SK-N-SH (cell line): Measurements from ENCODE around the gene SMIM1. TPM values are rescaled to one million over a fixed set of nuclear protein-coding genes. Genes with fewer than 3 reads are reported as not detected.

Experiments used
- CTCF ChIA-PET: fragments of 300-600, 350-600 bp; formaldehyde crosslinking; extraction: SDS; loops from one replicate; lab custom pipeline; 2021; lab: Yijun Ruan, JAX
- POLR2A ChIA-PET: fragments of 350-600 bp; sonication (Branson Sonifier 250); formaldehyde crosslinking; extraction: SDS; loops from one replicate; lab custom pipeline; 2020; ENCODE audit warnings: antibody characterized with exemption, inconsistent platforms; lab: Yijun Ruan, JAX
- DNase-seq: peaks from one replicate; pipeline ENCODE4 v3.0.0; 2012
- H2AFZ ChIP-seq: fragments of 200-600 bp; sonication (generic); 2 replicates; pipeline ENCODE4 v1.8.1; 2016; ENCODE audit warnings: antibody characterized with exemption, mild to moderate bottlenecking, low read depth
- H3F3A ChIP-seq: fragments of 200-600 bp; sonication (generic); replicated peaks from 2 replicates; pipeline ENCODE3; 2016; ENCODE audit warnings: antibody characterized with exemption, mild to moderate bottlenecking; ENCODE audit not compliant: insufficient read depth
- H3K27ac ChIP-seq, 2 experiments: fragments of 200-500 bp in 1 of 2; fragments of 200-600 bp in 1 of 2; sonication (Bioruptor generic) in 1 of 2; sonication (generic), shearing (Covaris generic) in 1 of 2; 2 replicates each; pipeline versions ENCODE4 v1.5.1 to v1.6.1; 2014 to 2016; ENCODE audit warnings: low read depth in 2 of 2, inconsistent platforms in 1 of 2, low read length in 1 of 2, mild to moderate bottlenecking in 1 of 2, mixed read lengths in 1 of 2
- H3K27me3 ChIP-seq: fragments of 200-600 bp; sonication (generic), shearing (Covaris generic); 2 replicates; pipeline ENCODE4 v1.6.1; 2016; ENCODE audit warnings: mixed run types; ENCODE audit not compliant: insufficient read depth
- H3K36me3 ChIP-seq, 2 experiments: fragments of 200-500 bp in 1 of 2; fragments of 200-600 bp in 1 of 2; sonication (Bioruptor generic) in 1 of 2; sonication (generic) in 1 of 2; replicated peaks in 1 of 2; 2 replicates each; pipeline versions ENCODE3 to v1.5.1; 2014 to 2016; ENCODE audit warnings: low read length in 1 of 2, mild to moderate bottlenecking in 1 of 2; ENCODE audit not compliant: insufficient read depth in 2 of 2, control insufficient read depth in 1 of 2
- H3K4me1 ChIP-seq, 2 experiments: fragments of 200-500 bp in 1 of 2; fragments of 200-600 bp in 1 of 2; sonication (Bioruptor generic) in 1 of 2; sonication (generic), shearing (Covaris generic) in 1 of 2; 2 replicates each; pipeline versions ENCODE4 v1.5.1 to v1.6.1; 2014 to 2016; ENCODE audit warnings: low read depth in 1 of 2, low read length in 1 of 2, mixed run types in 1 of 2; ENCODE audit not compliant: insufficient read depth in 2 of 2, control insufficient read depth in 1 of 2
- H3K4me2 ChIP-seq: fragments of 200-600 bp; sonication (generic), shearing (Covaris generic); 2 replicates; pipeline ENCODE4 v1.6.1; 2017; ENCODE audit warnings: mixed run types
- H3K4me3 ChIP-seq, 2 experiments: fragments of 200-500 bp in 1 of 2; fragments of 200-600 bp in 1 of 2; sonication (Bioruptor generic) in 1 of 2; sonication (generic), shearing (Covaris generic) in 1 of 2; 2 replicates each; pipeline versions ENCODE4 v1.5.1 to v1.8.1; 2014 to 2016; ENCODE audit warnings: low read depth in 2 of 2, inconsistent platforms in 1 of 2, low read length in 1 of 2, mild to moderate bottlenecking in 1 of 2, mixed read lengths in 1 of 2, moderate library complexity in 1 of 2
- H3K79me2 ChIP-seq: fragments of 200-600 bp; sonication (generic); 2 replicates; pipeline ENCODE4 v1.8.1; 2017; ENCODE audit warnings: mild to moderate bottlenecking; ENCODE audit not compliant: insufficient read depth
- H3K9ac ChIP-seq: fragments of 200-600 bp; sonication (generic); 2 replicates; pipeline ENCODE4 v1.6.1; 2017; ENCODE audit warnings: mixed run types
- H3K9me2 ChIP-seq: fragments of 200-600 bp; sonication (generic); 2 replicates; pipeline ENCODE4 v1.6.1; 2017; ENCODE audit warnings: mixed run types
- H3K9me3 ChIP-seq: fragments of 200-600 bp; sonication (generic); 2 replicates; pipeline ENCODE4 v1.6.1; 2017; ENCODE audit warnings: mixed run types, mild to moderate bottlenecking, moderate library complexity
- H4K20me1 ChIP-seq: fragments of 200-600 bp; sonication (generic); 2 replicates; pipeline ENCODE4 v1.6.1; 2017; ENCODE audit warnings: mild to moderate bottlenecking, mixed run types; ENCODE audit not compliant: insufficient read depth
- FOSL2 ChIP-seq: IDR thresholded peaks from 2 replicates; pipeline ENCODE4 v1.4.0; 2012; ENCODE audit warnings: low read depth, mild to moderate bottlenecking, moderate library complexity, borderline replicate concordance
- IRF3 ChIP-seq: fragments of 150-350 bp; IDR thresholded peaks from 2 replicates; pipeline ENCODE4 v1.6.1; 2016; ENCODE audit warnings: mild to moderate bottlenecking, low read depth, low read length
- MEF2A ChIP-seq: IDR thresholded peaks from 2 replicates; pipeline ENCODE4 v1.4.0; 2012; ENCODE audit warnings: low read depth, borderline replicate concordance
- REST ChIP-seq: IDR thresholded peaks from 2 replicates; pipeline ENCODE4 v1.6.1; 2012; ENCODE audit warnings: mild to moderate bottlenecking, low read depth, low read length, moderate library complexity
- TAF1 ChIP-seq: IDR thresholded peaks from 2 replicates; pipeline ENCODE4 v1.6.1; 2012; ENCODE audit warnings: low read depth, mild to moderate bottlenecking, low read length, moderate library complexity, borderline replicate concordance
- TEAD4 ChIP-seq: IDR thresholded peaks from 2 replicates; pipeline ENCODE4 v1.4.0; 2012; ENCODE audit warnings: mild to moderate bottlenecking, borderline replicate concordance; ENCODE audit not compliant: insufficient read depth
- WGBS: methylation state at CpG from one replicate; pipeline ENCODE4 v1.1.6; 2017; ENCODE audit warnings: low lambda C conversion rate; 5-methylcytosine and 5-hydroxymethylcytosine counted together
- polyA plus RNA-seq, 3 experiments: library from polyadenylated mRNA; depleted of rRNA; stranded (reverse); fragments of >200 nt; gene quantifications; 2 replicates each; pipeline ENCODE4 v1.2.3, GENCODE V29; 2012

SMIM1 gene
- polyA plus RNA-seq, 1 of the 3 experiments (the other 2 are of a cell fraction): 6.1 TPM

- TF ChIP-seq REST (no peak), TEAD4 (no peak)
- TF ChIP-seq, all 33 proteins: peak for 3
Measured at GRCh38 chr1:3772027-3772714, 378 bp upstream of the SMIM1 start (continued).

- DNase-seq: no peak
- no peaks in the 10 kb centered on the region for H4K20me1 ChIP-seq
- peak overlapping the region in 1 of 2 experiments; percentile 61; a peak in 2 of 4 replicates for H3K4me3 ChIP-seq
- ChIA-PET POLR2A (interaction anchor here (0.5 to 1.4 kb wide), 3 partner anchors 11 to 23 kb away, joined by 3 to 9 read pairs (median 8); partner anchors contain the start of gene LRRC47), CTCF (interaction anchor here (0.8 to 1.7 kb wide), 4 partner anchors 17 to 49 kb away, joined by 3 to 4 read pairs (median 3); partner anchors contain the start of gene LRRC47)
- peaks cover 0 to under 1% of the 10 kb centered on the region in 2 experiments for H3K36me3 ChIP-seq
- peaks cover 5% of the 10 kb centered on the region for H3F3A ChIP-seq
- peaks cover 0 to 64% of the 10 kb centered on the region in 2 experiments; a peak in 1 of 4 replicates for H3K4me1 ChIP-seq
- TF ChIP-seq IRF3 (no peak), FOSL2 (no peak), REST (no peak), MEF2A (no peak), TAF1 (no peak)
- H3K4me2 ChIP-seq: peak overlapping the region; percentile 77; the same call in 1 of the 2 replicates
- H3K9me2 ChIP-seq: no peaks in the 10 kb centered on the region
- no peak overlapping the region for H2AFZ ChIP-seq
- H3K79me2 ChIP-seq: no peaks in the 10 kb centered on the region
- 92% methylated on average over 6 of the region's 16 CpGs for whole genome bisulfite sequencing
- H3K9ac ChIP-seq: no peak overlapping the region
- no peaks in the 10 kb centered on the region for H3K27me3 ChIP-seq
- H3K9me3 ChIP-seq: no peaks in the 10 kb centered on the region
- H3K27ac ChIP-seq: peak overlapping the region in 1 of 2 experiments; percentile 92; a peak in 2 of 4 replicates
Measured at GRCh38 chr1:3773572-3774275, 1.2 kb downstream of the SMIM1 start.
